NOMO-1 treated with DMSO at 0.1 percent for 48 hours (cell line): ENCODE results near the gene EMB.
"Not testable (repeated sequence)": the region's sequence is repeated elsewhere in the genome, so short reads cannot be mapped to it uniquely, and the experiment has no call there.

Experiments
- DNase-seq: peaks from one replicate; lab custom pipeline; 2025; ENCODE audit not compliant: unreplicated experiment; lab: John Stamatoyannopoulos, UW

The EMB gene

DNA sequence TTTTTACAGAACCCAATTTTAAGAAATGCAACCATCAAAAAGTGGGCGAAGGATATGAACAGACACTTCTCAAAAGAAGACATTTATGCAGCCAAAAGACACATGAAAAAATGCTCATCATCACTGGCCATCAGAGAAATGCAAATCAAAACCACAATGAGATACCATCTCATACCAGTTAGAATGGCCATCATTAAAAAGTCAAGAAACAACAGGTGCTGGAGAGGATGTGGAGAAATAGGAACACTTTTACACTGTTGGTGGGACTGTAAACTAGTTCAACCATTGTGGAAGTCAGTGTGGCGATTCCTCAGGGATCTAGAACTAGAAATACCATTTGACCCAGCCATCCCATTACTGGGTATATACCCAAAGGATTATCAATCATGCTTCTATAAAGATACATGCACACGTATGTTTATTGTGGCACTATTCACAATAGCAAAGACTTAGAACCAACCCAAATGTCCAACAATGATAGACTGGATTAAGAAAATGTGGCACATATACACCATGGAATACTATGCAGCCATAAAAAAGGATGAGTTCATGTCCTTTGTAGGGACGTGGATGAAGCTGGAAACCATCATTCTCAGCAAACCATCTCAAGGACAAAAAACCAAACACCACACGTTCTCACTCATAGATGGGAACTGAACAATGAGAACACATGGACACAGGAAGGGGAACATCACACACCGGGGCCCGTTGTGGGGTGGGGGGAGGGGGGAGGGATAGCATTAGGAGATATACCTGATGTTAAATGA lies 19.7 kb downstream of the EMB start:
- not testable (repeated sequence) for DNase-seq

GRCh38 chr5:50420343-50420935 lies 20.6 kb downstream of the EMB start:
- no peak for DNase-seq

GRCh38 chr5:50419656-50420055 lies 21.4 kb downstream of the EMB start:
- not testable (repeated sequence) for DNase-seq

DNA sequence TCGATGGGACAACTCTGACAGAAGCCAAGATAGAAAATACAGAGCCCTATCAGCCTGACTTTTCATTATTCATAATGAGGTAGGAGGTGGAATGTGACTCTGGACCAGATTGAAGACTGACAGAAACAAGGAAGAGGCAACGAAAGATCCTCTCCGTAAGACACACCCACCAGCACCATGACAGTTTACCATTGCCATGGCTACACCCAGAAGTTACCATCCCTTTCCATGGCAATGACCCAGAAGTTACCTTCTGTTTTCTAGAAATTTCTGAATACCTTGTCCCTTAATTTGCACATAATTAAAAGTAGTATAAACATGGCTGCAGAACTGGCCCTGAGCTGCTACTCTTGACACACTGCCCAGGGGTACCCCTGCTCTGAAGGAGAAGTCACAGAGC lies 24.5 kb downstream of the EMB start:
- DNase-seq = not testable (repeated sequence)

DNA sequence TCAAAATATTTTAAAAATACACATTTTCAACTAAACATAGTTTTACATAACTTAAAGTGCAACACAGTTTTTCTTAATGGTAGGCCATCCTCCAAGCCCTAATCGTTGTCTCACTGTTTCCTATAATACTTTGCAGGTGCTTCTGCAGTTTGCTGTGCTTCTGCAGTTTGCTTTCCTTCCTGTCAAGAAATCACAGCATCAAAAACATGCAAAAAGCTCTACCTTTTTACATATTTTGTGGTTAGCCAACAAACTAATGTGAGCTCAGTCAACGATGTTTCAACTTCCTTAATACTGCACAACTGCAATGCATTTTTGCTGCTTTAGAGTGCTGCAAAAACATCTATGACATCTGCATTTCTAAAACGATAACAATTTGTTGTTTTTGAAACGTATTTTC lies 25.2 kb downstream of the EMB start:
- DNase-seq = no peak

- not testable (repeated sequence) for DNase-seq
Measured at GRCh38 chr5:50410932-50411331, 30.2 kb downstream of the EMB start.

- DNase-seq = peak; percentile 46
Measured at GRCh38 chr5:50406877-50407276, 34.2 kb downstream of the EMB start.

GRCh38 chr5:50401336-50401735 lies 39.8 kb downstream of the EMB start:
- DNase-seq = no peak

GRCh38 chr5:50393925-50394609 lies 47.0 kb downstream of the EMB start:
- not testable (repeated sequence) for DNase-seq

- DNase-seq = not testable (repeated sequence)
Measured at GRCh38 chr5:50392289-50392688, 48.8 kb downstream of the EMB start.

- DNase-seq = not testable (repeated sequence)
Measured at GRCh38 chr5:50384381-50384780, 56.7 kb downstream of the EMB start.

DNA sequence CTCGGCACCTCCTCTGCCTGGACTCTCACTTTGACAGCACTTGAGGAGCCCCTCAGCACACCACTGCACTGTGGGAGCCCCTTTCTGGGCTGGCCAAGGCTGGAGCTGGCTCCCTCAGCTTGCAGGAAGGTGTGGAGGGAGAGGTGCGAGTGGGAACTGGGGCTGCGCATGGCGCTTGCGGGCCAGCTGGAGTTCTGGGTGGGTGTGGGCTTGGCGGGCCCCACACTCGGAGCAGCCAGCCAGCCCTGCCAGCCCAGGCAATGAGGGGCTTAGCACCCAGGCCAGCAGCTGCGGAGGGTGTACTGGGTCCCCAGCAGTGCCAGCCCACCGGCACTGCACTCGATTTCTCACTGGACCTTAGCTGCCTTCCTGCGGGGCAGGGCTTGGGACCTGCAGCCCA lies 64.4 kb downstream of the EMB start:
- DNase-seq = not testable (repeated sequence)

DNA sequence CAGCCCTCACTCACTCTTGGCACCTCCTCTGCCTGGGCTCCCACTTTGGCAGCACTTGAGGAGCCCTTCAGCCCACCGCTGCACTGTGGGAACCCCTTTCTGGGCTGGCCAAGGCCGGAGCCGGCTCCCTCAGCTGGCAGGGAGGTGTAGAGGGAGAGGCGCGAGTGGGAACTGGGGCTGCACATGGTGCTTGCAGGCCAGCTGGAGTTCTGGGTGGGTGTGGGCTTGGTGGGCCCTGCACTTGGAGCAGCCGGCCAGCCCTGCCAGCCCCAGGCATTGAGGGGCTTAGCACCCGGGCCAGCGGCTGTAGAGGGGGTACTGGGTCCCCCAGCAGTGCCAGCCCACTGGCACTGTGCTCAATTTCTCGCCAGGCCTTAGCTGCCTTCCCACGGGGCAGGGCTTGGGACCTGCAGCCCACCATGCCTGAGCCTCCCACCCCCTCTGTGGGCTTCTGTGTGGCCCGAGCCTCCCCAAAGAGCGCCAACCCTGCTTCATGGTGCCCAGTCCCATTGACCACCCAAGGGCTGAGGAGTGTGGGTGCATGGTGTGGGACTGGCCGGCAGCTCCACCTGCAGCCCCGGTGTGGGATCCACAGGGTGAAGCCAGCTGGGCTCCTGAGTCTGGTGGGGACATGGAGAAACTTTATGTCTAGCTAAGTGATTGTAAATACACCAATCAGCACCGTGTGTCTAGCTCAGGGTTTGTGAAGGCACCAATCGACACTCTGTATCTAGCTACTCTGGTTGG lies 71.6 kb downstream of the EMB start:
- DNase-seq = not testable (repeated sequence)

DNA sequence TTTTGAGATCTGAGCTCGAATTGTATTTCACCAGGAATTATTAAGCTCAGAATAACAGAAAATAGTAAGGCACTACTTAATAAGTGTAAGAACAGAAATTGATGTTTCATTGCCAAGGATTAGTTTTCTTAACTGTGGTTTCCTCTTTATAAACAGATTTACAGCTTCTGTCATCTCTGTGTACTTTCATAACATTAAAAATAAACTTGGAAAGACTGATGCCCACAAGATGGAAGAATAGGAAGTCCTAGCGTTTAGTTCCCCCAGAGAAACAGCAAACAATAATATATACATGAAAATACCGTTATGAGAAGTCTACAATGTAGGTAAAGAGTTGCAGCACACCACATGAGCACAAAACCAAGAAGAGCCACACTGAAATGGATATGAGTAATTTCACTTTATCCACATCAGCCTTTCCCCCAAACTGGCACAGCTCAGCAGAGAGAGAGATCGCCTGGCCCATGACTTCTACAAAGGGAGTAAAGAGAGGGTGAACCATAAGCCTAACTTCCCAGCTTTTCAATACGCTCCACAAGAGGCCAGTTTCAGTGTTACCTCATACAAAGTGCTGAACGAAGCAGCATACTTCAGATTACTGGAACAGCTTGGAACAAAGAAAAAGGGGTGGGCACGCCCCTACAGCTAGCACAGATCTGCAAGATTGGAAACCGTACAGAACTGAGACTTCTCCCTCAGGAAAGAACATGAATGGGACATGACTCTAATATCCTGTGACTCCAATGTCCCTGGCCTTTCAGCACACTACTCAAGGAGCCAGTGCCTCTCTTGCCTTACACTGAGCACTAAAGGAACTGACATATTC lies 75.4 kb downstream of the EMB start:
- no peak for DNase-seq

GRCh38 chr5:50364535-50365309 lies 76.4 kb downstream of the EMB start:
- DNase-seq = not testable (repeated sequence)

- no peak for DNase-seq
Measured at GRCh38 chr5:50359187-50359586, 81.9 kb downstream of the EMB start.

- no peak for DNase-seq
Measured at GRCh38 chr5:50352382-50352781, 88.7 kb downstream of the EMB start.
